B cell (primary cell): ENCODE data around the gene FEZF2. TPM values are rescaled to one million over a fixed set of nuclear protein-coding genes. Genes with fewer than 3 reads are reported as not detected.

Experiments used
- ATAC-seq: fragments of 200-7000 bp; cut with Tn5 transposase; one replicate; pipeline ENCODE4 v1.10.0; 2021; ENCODE audit warnings: low read depth, mild to moderate bottlenecking, moderate number of reproducible peaks, moderate library complexity
- CTCF ChIA-PET: fragments of 350-600 bp; sonication (Branson Sonifier 250); formaldehyde crosslinking; loops from one replicate; lab custom pipeline; 2021; ENCODE audit warnings: antibody characterized with exemption, inconsistent platforms; lab: Charles Lee
- POLR2A ChIA-PET: fragments of 350-600 bp; sonication (Branson Sonifier 250); formaldehyde crosslinking; loops from one replicate; lab custom pipeline; 2021; ENCODE audit warnings: antibody characterized with exemption; lab: Charles Lee
- DNase-seq: peaks from one replicate; pipeline ENCODE4 v3.0.0; 2013
- H2AFZ ChIP-seq: 2 replicates; pipeline ENCODE4 v1.6.1; 2012; ENCODE audit warnings: mild to moderate bottlenecking, low read depth, low read length; ENCODE audit not compliant: insufficient read depth, poor library complexity, severe bottlenecking
- H3K27ac ChIP-seq, 2 donors: 1 replicate in 1 of 2; 2 replicates in 1 of 2; pipeline ENCODE4 v1.5.1; 2012 to 2013; ENCODE audit warnings: low read length in 2 of 2, mild to moderate bottlenecking in 2 of 2, moderate library complexity in 1 of 2
- H3K27me3 ChIP-seq, 4 experiments: fragments of 200-600 bp in 1 of 4; sonication (generic) in 1 of 4; replicated peaks in 1 of 4; 1 replicate in 2 of 4; 2 replicates in 2 of 4; pipeline versions ENCODE4 v1.6.1 to v1.7.0; 2013 to 2016; ENCODE audit warnings: low read length in 3 of 4, mild to moderate bottlenecking in 2 of 4, mixed read lengths in 1 of 4, moderate library complexity in 1 of 4; ENCODE audit not compliant: insufficient read depth in 4 of 4, control insufficient read depth in 3 of 4; ENCODE audit errors: control extremely low read depth in 1 of 4
- H3K36me3 ChIP-seq, 2 experiments: replicated peaks in 1 of 2; 1 replicate in 1 of 2; 2 replicates in 1 of 2; pipeline versions ENCODE4 v1.6.1 to v1.7.1; 2013; ENCODE audit warnings: low read length in 1 of 2; ENCODE audit not compliant: insufficient read depth in 2 of 2, control insufficient read depth in 1 of 2; ENCODE audit errors: control extremely low read depth in 1 of 2, extremely low read depth in 1 of 2
- H3K4me1 ChIP-seq, 2 donors: fragments of 200-600 bp in 1 of 2; sonication (generic) in 1 of 2; 1 replicate in 1 of 2; 2 replicates in 1 of 2; pipeline versions ENCODE4 v1.5.1 to v1.6.1; 2013 to 2017; ENCODE audit warnings: low read length in 2 of 2; ENCODE audit not compliant: control insufficient read depth in 2 of 2, insufficient read depth in 2 of 2
- H3K4me2 ChIP-seq: replicated peaks from 2 replicates; pipeline ENCODE3; 2012; ENCODE audit warnings: mild to moderate bottlenecking, low read depth, low read length; ENCODE audit not compliant: poor library complexity, severe bottlenecking
- H3K4me3 ChIP-seq, 5 experiments: fragments of 200-600 bp in 1 of 5; sonication (generic) in 1 of 5; 1 replicate in 3 of 5; 2 replicates in 2 of 5; pipeline versions ENCODE4 v1.5.1 to v1.7.0; 2011 to 2016; ENCODE audit warnings: low read length in 4 of 5, mild to moderate bottlenecking in 4 of 5, low read depth in 2 of 5, control low read depth in 1 of 5, moderate library complexity in 1 of 5; ENCODE audit not compliant: insufficient read depth in 1 of 5; ENCODE audit errors: control extremely low read depth in 1 of 5, extremely low read depth in 1 of 5
- H3K79me2 ChIP-seq: fragments of 200-600 bp; sonication (generic); one replicate; pipeline ENCODE4 v1.6.0; 2016; ENCODE audit warnings: low read length; ENCODE audit not compliant: control insufficient read depth, insufficient read depth
- H3K9ac ChIP-seq: fragments of 200-600 bp; sonication (generic); 2 replicates; pipeline ENCODE4 v1.6.1; 2017; ENCODE audit warnings: mild to moderate bottlenecking, low read length, moderate library complexity
- H3K9me3 ChIP-seq, 3 donors: one replicate each; pipeline versions ENCODE4 v1.6.1 to v1.7.1; 2013; ENCODE audit warnings: low read length in 2 of 3; ENCODE audit not compliant: control insufficient read depth in 2 of 3, insufficient read depth in 1 of 3; ENCODE audit errors: control extremely low read depth in 1 of 3
- H4K20me1 ChIP-seq: 2 replicates; pipeline ENCODE4 v1.6.0; 2012; ENCODE audit warnings: mild to moderate bottlenecking, low read length; ENCODE audit not compliant: insufficient read depth, control insufficient read depth, poor library complexity, severe bottlenecking
- H3K27ac Mint-ChIP-seq: one replicate; pipeline ENCODE4 v1.8.0; 2021; ENCODE audit warnings: mixed read lengths
- H3K27me3 Mint-ChIP-seq: one replicate; pipeline ENCODE4 v1.8.0; 2021; ENCODE audit warnings: mixed read lengths
- H3K4me1 Mint-ChIP-seq: one replicate; pipeline ENCODE4 v1.8.0; 2021; ENCODE audit warnings: mixed read lengths
- H3K4me3 Mint-ChIP-seq: one replicate; pipeline ENCODE4 v1.8.0; 2021; ENCODE audit warnings: mixed read lengths
- H3K9me3 Mint-ChIP-seq: one replicate; pipeline ENCODE4 v1.8.0; 2022; ENCODE audit warnings: mixed read lengths; ENCODE audit not compliant: insufficient read depth
- EZH2 ChIP-seq: IDR thresholded peaks from 2 replicates; pipeline ENCODE4 v1.6.1; 2012; ENCODE audit warnings: borderline replicate concordance, low read depth, mild to moderate bottlenecking, moderate library complexity, low read length; ENCODE audit not compliant: insufficient read depth, poor library complexity, severe bottlenecking
- WGBS: methylation state at CpG from one replicate; pipeline ENCODE4 v1.1.5; 2013; ENCODE audit warnings: missing lambda C conversion rate; ENCODE audit not compliant: insufficient coverage; 5-methylcytosine and 5-hydroxymethylcytosine counted together
- intact Hi-C: fragments of 100-400 bp; cut with micrococcal nuclease; formaldehyde crosslinking; loops from one replicate; pipeline ENCODE4 v1.10.0; 2022
- polyA plus RNA-seq: library from polyadenylated mRNA; depleted of rRNA; stranded (reverse); fragments of >200 nt; gene quantifications from 2 replicates; pipeline ENCODE4 v1.2.3, GENCODE V29; 2012
- total RNA-seq, 2 donors: library from RNA; stranded (reverse); fragments of 120-200 nt in 1 of 2; gene quantifications; 1 replicate in 1 of 2; 2 replicates in 1 of 2; pipeline versions ENCODE4 v1.2.3 to v1.2.4, GENCODE V29; 2013 to 2022
- TF ChIP-seq, protein P1 (sequence below): fragments of 200-600 bp; IDR thresholded peaks from one replicate; pipeline ENCODE4 v1.8.0; 2022; ENCODE audit warnings: antibody characterized with exemption, mild to moderate bottlenecking

FEZF2 gene
- total and polyA plus RNA-seq, 2 donors (not counting 1 experiment from before 2014, with no cell fraction given) = not detected

DNA sequence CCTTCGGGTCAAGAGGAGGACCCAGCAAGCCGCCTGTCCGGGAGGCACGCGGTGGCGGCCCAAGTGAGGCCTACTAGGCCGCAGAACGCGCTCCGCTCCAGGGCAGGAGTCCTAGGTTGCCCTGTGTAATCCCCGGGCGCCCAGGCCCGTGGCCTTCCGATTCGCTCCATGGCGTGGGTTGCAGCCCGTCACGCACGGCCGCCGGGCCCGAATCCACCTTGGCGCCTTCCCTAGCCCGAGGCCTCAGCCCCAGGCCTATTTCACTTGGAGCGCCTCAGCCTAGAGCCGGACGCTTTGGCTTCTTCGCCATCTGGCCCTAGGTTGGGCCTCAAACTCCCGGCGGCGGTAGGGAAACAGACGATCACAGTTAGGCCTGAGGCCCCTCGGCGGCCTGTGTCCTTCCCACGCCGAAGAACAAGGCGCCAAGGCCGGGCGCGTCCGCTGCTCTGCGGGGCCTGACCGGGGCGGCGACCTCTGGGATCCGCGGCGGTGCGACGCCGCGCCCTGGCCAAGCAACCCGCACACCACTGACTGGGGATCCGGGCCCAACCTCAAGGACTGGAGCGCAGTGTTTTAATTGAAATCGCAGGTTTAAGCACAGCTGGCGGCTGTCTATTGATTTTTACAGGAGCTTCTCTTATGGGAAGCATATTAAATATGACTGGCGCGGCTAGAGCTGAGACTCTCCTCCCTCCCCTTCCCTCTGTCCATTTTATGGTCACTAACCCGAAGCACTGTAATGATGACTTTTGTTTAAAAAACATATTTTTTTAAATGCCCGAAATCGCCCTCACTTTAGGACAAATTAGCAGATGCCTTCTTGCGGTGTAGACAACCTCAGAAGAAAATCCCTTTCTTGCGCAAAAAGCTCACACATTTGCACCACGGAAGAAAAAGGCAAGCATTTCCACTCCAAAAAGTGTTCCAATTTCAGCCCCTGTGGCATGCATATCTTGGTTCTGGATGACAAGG, 3.8 kb upstream of the FEZF2 start:
- H3K4me2 ChIP-seq = no peak overlapping the region
- no peaks in the 10 kb centered on the region for H3K79me2 ChIP-seq
- TF ChIP-seq, protein P1, sequence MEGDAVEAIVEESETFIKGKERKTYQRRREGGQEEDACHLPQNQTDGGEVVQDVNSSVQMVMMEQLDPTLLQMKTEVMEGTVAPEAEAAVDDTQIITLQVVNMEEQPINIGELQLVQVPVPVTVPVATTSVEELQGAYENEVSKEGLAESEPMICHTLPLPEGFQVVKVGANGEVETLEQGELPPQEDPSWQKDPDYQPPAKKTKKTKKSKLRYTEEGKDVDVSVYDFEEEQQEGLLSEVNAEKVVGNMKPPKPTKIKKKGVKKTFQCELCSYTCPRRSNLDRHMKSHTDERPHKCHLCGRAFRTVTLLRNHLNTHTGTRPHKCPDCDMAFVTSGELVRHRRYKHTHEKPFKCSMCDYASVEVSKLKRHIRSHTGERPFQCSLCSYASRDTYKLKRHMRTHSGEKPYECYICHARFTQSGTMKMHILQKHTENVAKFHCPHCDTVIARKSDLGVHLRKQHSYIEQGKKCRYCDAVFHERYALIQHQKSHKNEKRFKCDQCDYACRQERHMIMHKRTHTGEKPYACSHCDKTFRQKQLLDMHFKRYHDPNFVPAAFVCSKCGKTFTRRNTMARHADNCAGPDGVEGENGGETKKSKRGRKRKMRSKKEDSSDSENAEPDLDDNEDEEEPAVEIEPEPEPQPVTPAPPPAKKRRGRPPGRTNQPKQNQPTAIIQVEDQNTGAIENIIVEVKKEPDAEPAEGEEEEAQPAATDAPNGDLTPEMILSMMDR = no peak
- no peak for TF ChIP-seq EZH2
- H3K9ac ChIP-seq = no peak overlapping the region
- Mint-ChIP-seq H3K4me1 (peaks cover 4% of the 10 kb centered on the region), H3K27ac (no peak overlapping the region), H3K4me3 (no peak overlapping the region), H3K9me3 (no peaks in the 10 kb centered on the region), H3K27me3 (peaks cover 63% of the 10 kb centered on the region)
- H3K4me1 ChIP-seq = no peaks in the 10 kb centered on the region
- H3K36me3 ChIP-seq = no peaks in the 10 kb centered on the region
- no peaks in the 10 kb centered on the region for H4K20me1 ChIP-seq
- ChIA-PET POLR2A (no interaction called here), CTCF (no interaction called here)
- DNase-seq (no peak), ATAC-seq (no peak)
- H3K4me3 ChIP-seq = no peak overlapping the region
- intact Hi-C loops = no loop called here
- no peak overlapping the region for H3K27ac ChIP-seq
- 29% methylated on average over 59 of the region's 65 CpGs for WGBS
- H2AFZ ChIP-seq = no peak overlapping the region
- H3K9me3 ChIP-seq = peaks cover 0 to 15% (median 0%) of the 10 kb centered on the region in 3 donors
- H3K27me3 ChIP-seq = peaks cover 0 to 64% (median 35%) of the 10 kb centered on the region in 4 experiments

DNA sequence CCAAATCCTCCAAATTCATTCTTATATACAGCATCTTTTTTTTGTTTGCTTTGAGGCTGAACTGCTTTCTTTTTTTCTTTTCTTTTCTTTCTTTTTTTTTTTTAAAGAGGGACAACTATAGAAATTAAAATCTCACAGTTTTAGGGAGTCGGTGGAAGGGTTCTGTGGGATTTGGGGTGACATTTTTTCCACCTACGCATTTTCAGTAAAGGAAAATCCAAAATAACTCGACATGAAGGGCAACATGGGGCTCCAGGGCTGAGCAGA, 3.0 kb upstream of the FEZF2 start:
- H3K27ac Mint-ChIP-seq = no peak overlapping the region
- H3K4me3 ChIP-seq = no peak overlapping the region
- H2AFZ ChIP-seq = no peak overlapping the region
- H3K9me3 ChIP-seq = peaks cover 0 to 22% (median 0%) of the 10 kb centered on the region in 3 donors
- ATAC-seq (no peak), DNase-seq (no peak)
- no peak overlapping the region for H3K4me2 ChIP-seq
- peaks cover 0 to 72% (median 38%) of the 10 kb centered on the region in 4 experiments for H3K27me3 ChIP-seq
- H3K9me3 Mint-ChIP-seq = no peaks in the 10 kb centered on the region
- no peak overlapping the region for H3K9ac ChIP-seq
- H3K36me3 ChIP-seq = no peaks in the 10 kb centered on the region
- no peaks in the 10 kb centered on the region for H3K79me2 ChIP-seq
- intact Hi-C loops = no loop called here
- H3K4me1 Mint-ChIP-seq = peaks cover 4% of the 10 kb centered on the region
- ChIA-PET POLR2A (no interaction called here), CTCF (no interaction called here)
- no CpG with 5 or more reads among the region's 3 CpGs for WGBS
- no peak overlapping the region for H3K4me3 Mint-ChIP-seq
- no peak for TF ChIP-seq EZH2
- TF ChIP-seq, protein P1 = no peak
- no peak overlapping the region for H3K27ac ChIP-seq
- no peaks in the 10 kb centered on the region for H3K4me1 ChIP-seq
- H4K20me1 ChIP-seq = no peaks in the 10 kb centered on the region
- H3K27me3 Mint-ChIP-seq = peaks cover 65% of the 10 kb centered on the region
